Parathyroid adenoma (tissue), 2 donors: ENCODE results near the gene MBNL1.

Experiments
- H2AFZ ChIP-seq: fragments of 300-600 bp; sonication (generic); one replicate; pipeline ENCODE4 v1.7.0; 2017; ENCODE audit warnings: antibody characterized with exemption, mild to moderate bottlenecking
- H3K27ac ChIP-seq: fragments of 300-600 bp; sonication (generic); one replicate; pipeline ENCODE4 v1.7.0; 2017
- H3K27me3 ChIP-seq: fragments of 300-600 bp; sonication (generic); one replicate; pipeline ENCODE4 v1.7.0; 2017; ENCODE audit warnings: low read length; ENCODE audit not compliant: control insufficient read depth, insufficient read depth
- H3K36me3 ChIP-seq: fragments of 300-600 bp; sonication (generic); one replicate; pipeline ENCODE4 v1.7.0; 2017; ENCODE audit warnings: low read length; ENCODE audit not compliant: control insufficient read depth, insufficient read depth
- H3K4me1 ChIP-seq: fragments of 300-600 bp; sonication (generic); one replicate; pipeline ENCODE4 v1.7.0; 2017; ENCODE audit warnings: control low read depth
- H3K4me2 ChIP-seq: fragments of 300-600 bp; sonication (generic); one replicate; pipeline ENCODE4 v1.7.0; 2017; ENCODE audit warnings: low read length
- H3K4me3 ChIP-seq: fragments of 300-600 bp; sonication (generic); one replicate; pipeline ENCODE4 v1.7.0; 2017; ENCODE audit warnings: low read depth, low read length
- H3K79me2 ChIP-seq: fragments of 300-600 bp; sonication (generic); one replicate; pipeline ENCODE4 v1.7.0; 2017; ENCODE audit warnings: control low read depth
- H3K9ac ChIP-seq: fragments of 300-600 bp; sonication (generic); one replicate; pipeline ENCODE4 v1.7.0; 2017; ENCODE audit warnings: mild to moderate bottlenecking
- H3K9me3 ChIP-seq: fragments of 300-600 bp; sonication (generic); one replicate; pipeline ENCODE4 v1.7.0; 2017; ENCODE audit warnings: low read length; ENCODE audit not compliant: control insufficient read depth
- CTCF ChIP-seq: fragments of 300-600 bp; sonication (generic); IDR thresholded peaks from one replicate; pipeline ENCODE4 v1.7.0; 2017; ENCODE audit warnings: antibody characterized with exemption, mild to moderate bottlenecking
- donor health status: primary hyperparathyroidism.

MBNL1 gene

GRCh38 chr3:152480282-152480953 is 211.7 kb downstream of the MBNL1 start:
- Histone ChIP-seq H3K36me3 (no peaks in the 10 kb centered on the region), H3K9ac (no peak overlapping the region), H3K4me3 (no peak overlapping the region), H3K27me3 (no peaks in the 10 kb centered on the region), H3K4me1 (no peaks in the 10 kb centered on the region), H3K9me3 (no peaks in the 10 kb centered on the region), H3K79me2 (no peaks in the 10 kb centered on the region), H3K27ac (no peak overlapping the region), H3K4me2 (no peak overlapping the region), H2AFZ (no peak overlapping the region)
- TF ChIP-seq CTCF = no peak

- Histone ChIP-seq H3K9ac (no peak overlapping the region), H2AFZ (no peak overlapping the region), H3K9me3 (no peaks in the 10 kb centered on the region), H3K4me1 (no peaks in the 10 kb centered on the region), H3K4me3 (no peak overlapping the region), H3K4me2 (no peak overlapping the region), H3K79me2 (no peaks in the 10 kb centered on the region), H3K27ac (no peak overlapping the region), H3K36me3 (no peaks in the 10 kb centered on the region), H3K27me3 (no peaks in the 10 kb centered on the region)
- TF ChIP-seq CTCF = no peak
These were observed 217.6 kb downstream of the MBNL1 start for GRCh38 chr3:152486364-152486763.

- H3K4me3 ChIP-seq = no peak overlapping the region
These were observed 219.7 kb downstream of the MBNL1 start for GRCh38 chr3:152488449-152488848.

GRCh38 chr3:152491922-152492321 is 223.2 kb downstream of the MBNL1 start:
- TF ChIP-seq CTCF = no peak
- H2AFZ ChIP-seq = no peak overlapping the region
- H3K4me1 ChIP-seq = no peaks in the 10 kb centered on the region
- H3K9me3 ChIP-seq = no peaks in the 10 kb centered on the region
- no peak overlapping the region for H3K27ac ChIP-seq
- H3K4me3 ChIP-seq = no peak overlapping the region
- no peaks in the 10 kb centered on the region for H3K79me2 ChIP-seq
- no peak overlapping the region for H3K9ac ChIP-seq
- H3K36me3 ChIP-seq = no peaks in the 10 kb centered on the region
- no peaks in the 10 kb centered on the region for H3K27me3 ChIP-seq
- no peak overlapping the region for H3K4me2 ChIP-seq

More at GRCh38 chr3:152488449-152488848, 219.7 kb downstream of the MBNL1 start:
- no peaks in the 10 kb centered on the region for H3K36me3 ChIP-seq
- no peaks in the 10 kb centered on the region for H3K27me3 ChIP-seq
- H3K4me2 ChIP-seq = no peak overlapping the region
- no peaks in the 10 kb centered on the region for H3K9me3 ChIP-seq
- no peaks in the 10 kb centered on the region for H3K79me2 ChIP-seq
- no peaks in the 10 kb centered on the region for H3K4me1 ChIP-seq
- TF ChIP-seq CTCF = no peak
- no peak overlapping the region for H2AFZ ChIP-seq
- no peak overlapping the region for H3K9ac ChIP-seq
- no peak overlapping the region for H3K27ac ChIP-seq

GRCh38 chr3:152496286-152496685 is 227.6 kb downstream of the MBNL1 start:
- no peak overlapping the region for H2AFZ ChIP-seq
- no peak overlapping the region for H3K27ac ChIP-seq
- no peaks in the 10 kb centered on the region for H3K79me2 ChIP-seq
- H3K4me3 ChIP-seq = no peak overlapping the region
- H3K4me2 ChIP-seq = no peak overlapping the region
- TF ChIP-seq CTCF = no peak
- no peaks in the 10 kb centered on the region for H3K4me1 ChIP-seq
- H3K36me3 ChIP-seq = no peaks in the 10 kb centered on the region
- H3K9ac ChIP-seq = no peak overlapping the region
- no peaks in the 10 kb centered on the region for H3K27me3 ChIP-seq
- no peaks in the 10 kb centered on the region for H3K9me3 ChIP-seq
